Cardiac atrium fibroblast (primary cell): ENCODE data around the gene IL36A. TPM values are rescaled to one million over a fixed set of nuclear protein-coding genes. Genes with fewer than 3 reads are reported as not detected.

ENCODE experiments used
- total RNA-seq: library from RNA; depleted of rRNA; stranded (reverse); fragments of >200 nt; gene quantifications from 2 replicates; pipeline ENCODE4 v1.2.3, GENCODE V29; 2015

Gene IL36A
- not detected in 2 replicates for total RNA-seq

DNA sequence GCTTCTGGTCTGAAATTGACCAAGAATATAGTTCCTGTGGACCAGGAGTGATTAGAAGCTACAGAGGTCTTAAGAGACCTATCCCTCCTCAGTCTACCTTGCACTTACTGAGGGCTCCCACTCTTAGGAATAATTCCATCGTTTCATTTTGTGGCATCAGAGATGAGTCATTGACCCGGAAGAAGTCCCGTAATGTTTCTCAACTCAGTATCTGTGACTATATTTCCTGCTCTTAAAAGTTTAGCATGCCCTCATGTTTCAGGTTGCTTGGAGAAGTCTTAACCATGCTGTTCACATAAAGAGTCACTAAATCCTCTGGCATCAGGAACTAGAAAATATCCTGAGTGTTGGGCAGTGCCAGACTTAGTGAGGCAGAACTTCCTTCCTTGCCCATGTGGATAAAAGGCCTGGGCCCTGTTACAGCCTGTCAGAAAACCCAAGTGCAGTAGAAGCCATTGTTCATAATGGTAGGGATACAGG is at the start of gene IL36A:
Gene IL36A (plus strand): TSS at position 430 of the 480 bp plus-strand sequence. CDS start 413 bp downstream, outside the sequence.

GRCh38 chr2:112977559-112978056 is 27.7 kb upstream of the IL36A start, which contains the start of gene IL36G:
Gene IL36G (plus strand): TSS chr2:112978006. CDS start chr2:112978639, 633 bp downstream.

GRCh38 chr2:113052396-113052917 is 47.2 kb downstream of the IL36A start, which contains the start of gene IL36B:
Gene IL36B (minus strand): TSS chr2:113052867.

Other genes with a start within 250 kb of the IL36A start
- 0.72 and 1.1 TPM in 2 replicates for gene CKAP2L, start 240.8 kb upstream of the IL36A start, total RNA-seq
- gene IL1A, start 221.0 kb upstream of the IL36A start, total RNA-seq, result 0.18 TPM in 1 of 2 replicates, not detected in the other
- gene IL1B, start 168.7 kb upstream of the IL36A start, total RNA-seq, result 0.72 and 8.4 TPM in 2 replicates
- not detected in 2 replicates for gene IL37, start 94.3 kb upstream of the IL36A start, total RNA-seq
- gene IL36G, start 27.5 kb upstream of the IL36A start, total RNA-seq, result not detected in 2 replicates
- not detected in 2 replicates for gene IL36B, start 47.4 kb downstream of the IL36A start, total RNA-seq
- gene IL36RN, start 53.7 kb downstream of the IL36A start, total RNA-seq, result not detected in 2 replicates
- not detected in 2 replicates for gene IL1F10, start 62.5 kb downstream of the IL36A start, total RNA-seq
- gene IL1RN, start 122.1 kb downstream of the IL36A start, total RNA-seq, result not detected in 2 replicates
- 0.16 and 0.18 TPM in 2 replicates for gene PSD4, start 168.5 kb downstream of the IL36A start, total RNA-seq